ENCODE results near the gene KITLG. TPM values are rescaled to one million over a fixed set of nuclear protein-coding genes. Genes with fewer than 3 reads are reported as not detected.

Gene KITLG
- total RNA-seq, 4 donors from 2014 or later, result 3.9 to 7.1 (median 4.6) TPM

DNA sequence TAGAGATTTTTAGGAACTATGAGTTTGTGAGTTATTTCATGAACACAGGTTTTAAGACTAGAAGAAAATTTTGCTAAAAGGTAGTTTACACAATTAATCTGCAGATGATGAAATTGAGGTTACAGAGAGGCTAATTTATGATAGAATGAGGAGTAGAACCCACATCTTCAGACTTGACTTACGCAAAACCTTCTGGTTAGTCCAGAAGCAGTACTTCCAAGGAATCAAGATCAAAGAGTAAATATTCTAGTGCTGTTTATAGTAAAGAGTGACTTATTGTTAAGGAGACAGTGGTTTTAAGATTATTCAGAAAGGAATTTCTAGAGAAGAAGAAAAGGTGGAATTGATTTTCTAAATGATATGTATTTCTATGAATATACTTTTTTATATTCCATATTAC is 10.6 kb upstream of the KITLG start:
- H3K27ac ChIP-seq, result no peak overlapping the region
- H3K36me3 ChIP-seq, result no peaks in the 10 kb centered on the region
- intact Hi-C loops (cut with DNase I; ENCODE audit: low total_unique reads), result no loop called here
- no peaks in the 10 kb centered on the region for H3K4me1 ChIP-seq
- H3K4me3 ChIP-seq, result no peak overlapping the region
- no peaks in the 10 kb centered on the region for H3K27me3 ChIP-seq
- H3K9me3 ChIP-seq, result no peaks in the 10 kb centered on the region
- TF ChIP-seq POLR2A (IDR thresholded peaks at IDR 0.05), result no peak
- TF ChIP-seq, protein P1, sequence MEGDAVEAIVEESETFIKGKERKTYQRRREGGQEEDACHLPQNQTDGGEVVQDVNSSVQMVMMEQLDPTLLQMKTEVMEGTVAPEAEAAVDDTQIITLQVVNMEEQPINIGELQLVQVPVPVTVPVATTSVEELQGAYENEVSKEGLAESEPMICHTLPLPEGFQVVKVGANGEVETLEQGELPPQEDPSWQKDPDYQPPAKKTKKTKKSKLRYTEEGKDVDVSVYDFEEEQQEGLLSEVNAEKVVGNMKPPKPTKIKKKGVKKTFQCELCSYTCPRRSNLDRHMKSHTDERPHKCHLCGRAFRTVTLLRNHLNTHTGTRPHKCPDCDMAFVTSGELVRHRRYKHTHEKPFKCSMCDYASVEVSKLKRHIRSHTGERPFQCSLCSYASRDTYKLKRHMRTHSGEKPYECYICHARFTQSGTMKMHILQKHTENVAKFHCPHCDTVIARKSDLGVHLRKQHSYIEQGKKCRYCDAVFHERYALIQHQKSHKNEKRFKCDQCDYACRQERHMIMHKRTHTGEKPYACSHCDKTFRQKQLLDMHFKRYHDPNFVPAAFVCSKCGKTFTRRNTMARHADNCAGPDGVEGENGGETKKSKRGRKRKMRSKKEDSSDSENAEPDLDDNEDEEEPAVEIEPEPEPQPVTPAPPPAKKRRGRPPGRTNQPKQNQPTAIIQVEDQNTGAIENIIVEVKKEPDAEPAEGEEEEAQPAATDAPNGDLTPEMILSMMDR (IDR thresholded peaks at IDR 0.05 in 4 of 5, conservative IDR thresholded peaks at IDR 0.05 in 1 of 5), result no peak
- in situ Hi-C loops (cut with MboI; ENCODE audit: low sequenced_read_pairs in 4 of 4), result loop anchor here in 1 of 4 donors (25.0 kb wide), 1 partner anchor 396 kb away; no protein-coding TSS in a partner anchor
- DNase-seq (no peak), ATAC-seq (no peak)

DNA sequence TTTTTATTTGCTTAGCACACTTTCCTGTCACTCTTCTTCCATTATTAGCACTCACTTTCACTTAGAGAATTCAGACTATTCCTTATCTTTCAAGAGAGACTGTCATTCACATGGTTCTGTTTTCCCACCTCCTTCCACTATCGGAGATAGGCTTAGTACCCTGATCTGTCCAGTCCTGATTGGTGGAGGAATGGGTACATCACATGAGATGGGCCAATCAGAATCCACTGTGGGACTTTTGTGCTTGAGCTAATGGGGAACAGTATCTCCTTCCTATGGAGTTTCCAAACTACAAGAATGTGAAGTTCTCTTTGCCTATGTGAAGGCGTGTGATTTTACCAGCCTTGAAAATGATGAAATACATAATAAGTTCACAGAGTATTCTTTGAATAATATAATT is 4.8 kb upstream of the KITLG start:
- Histone ChIP-seq H3K4me3 (no peak overlapping the region), H3K27ac (no peak overlapping the region), H3K4me1 (peaks cover 0 to 2% of the 10 kb centered on the region in 2 donors), H3K36me3 (no peaks in the 10 kb centered on the region), H3K9me3 (no peaks in the 10 kb centered on the region), H3K27me3 (no peaks in the 10 kb centered on the region)
- in situ Hi-C loops (cut with MboI; ENCODE audit: low sequenced_read_pairs in 4 of 4), result loop anchor here in 1 of 4 donors (25.0 kb wide), 1 partner anchor 402 kb away; no protein-coding TSS in a partner anchor
- ATAC-seq (no peak), DNase-seq (no peak)
- TF ChIP-seq, protein P1 (IDR thresholded peaks at IDR 0.05 in 4 of 5, conservative IDR thresholded peaks at IDR 0.05 in 1 of 5), result no peak
- TF ChIP-seq POLR2A (IDR thresholded peaks at IDR 0.05), result no peak
- intact Hi-C loops (cut with DNase I; ENCODE audit: low total_unique reads), result loop anchor here (10.0 kb wide), 1 partner anchor 410 kb away; no protein-coding TSS in a partner anchor

DNA sequence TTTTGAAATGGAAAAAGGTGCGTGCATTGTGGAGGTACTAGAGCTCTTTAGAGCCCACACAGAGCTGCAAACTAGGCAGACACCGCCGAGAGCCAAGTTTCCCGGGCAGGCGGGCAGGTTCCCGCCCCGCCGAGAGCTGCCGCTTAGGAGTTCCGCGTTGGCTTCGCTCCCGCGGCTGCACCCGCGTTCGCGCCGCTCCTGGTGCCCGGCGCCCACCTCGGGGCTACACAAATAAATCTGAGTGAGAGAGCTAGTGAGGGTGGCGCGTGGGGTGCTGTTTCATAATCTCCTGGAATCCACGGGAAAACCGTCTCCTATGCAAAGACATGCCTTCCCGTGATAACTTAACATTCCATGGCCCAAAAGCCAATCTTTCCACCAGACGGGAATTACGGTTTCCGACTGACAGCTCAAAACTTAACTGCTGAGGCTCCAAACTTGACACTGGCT is 645 bp downstream of the KITLG start:
- DNase-seq (no peak), ATAC-seq (peak; percentile 45 to 48)
- intact Hi-C loops (cut with DNase I; ENCODE audit: low total_unique reads), result loop anchor here (10.0 kb wide), 2 partner anchors 415 to 435 kb away; partner anchors contain the start of genes CEP290 and TMTC3
- no peaks in the 10 kb centered on the region for H3K27me3 ChIP-seq
- peak overlapping the region; percentile 56 to 76 (median 64) for H3K27ac ChIP-seq
- no peaks in the 10 kb centered on the region for H3K9me3 ChIP-seq
- in situ Hi-C loops (cut with MboI; ENCODE audit: low sequenced_read_pairs in 4 of 4), result loop anchor here in 1 of 4 donors (25.0 kb wide), 1 partner anchor 408 kb away; no protein-coding TSS in a partner anchor
- peak overlapping the region; percentile 67 to 88 (median 79) for H3K4me3 ChIP-seq
- TF ChIP-seq POLR2A (IDR thresholded peaks at IDR 0.05), result no peak
- TF ChIP-seq, protein P1 (IDR thresholded peaks at IDR 0.05 in 4 of 5, conservative IDR thresholded peaks at IDR 0.05 in 1 of 5), result no peak
- H3K4me1 ChIP-seq, result peaks cover 8 to 20% of the 10 kb centered on the region in 2 donors
- H3K36me3 ChIP-seq, result no peaks in the 10 kb centered on the region

DNA sequence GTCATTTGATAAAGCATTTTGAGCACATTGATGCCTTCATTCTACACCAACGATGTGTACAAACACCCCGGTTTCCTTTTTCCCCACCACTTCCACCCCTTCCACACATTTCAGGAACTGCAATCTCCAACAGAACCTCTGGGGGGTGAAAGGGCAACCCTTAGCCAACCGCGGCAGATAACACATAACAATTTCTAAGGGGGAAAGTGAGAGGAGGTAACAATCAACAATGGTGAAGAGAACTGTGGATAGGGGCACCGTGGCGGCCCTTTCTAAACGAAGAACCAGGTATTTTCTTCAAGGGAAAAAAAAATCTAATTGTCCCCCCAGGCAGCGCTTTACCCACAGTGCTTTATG is 1.1 kb downstream of the KITLG start:
- intact Hi-C loops (cut with DNase I; ENCODE audit: low total_unique reads), result loop anchor here (10.0 kb wide), 1 partner anchor 434 kb away; the partner anchor contains the start of genes CEP290 and TMTC3
- in situ Hi-C loops (cut with MboI; ENCODE audit: low sequenced_read_pairs in 4 of 4), result loop anchor here in 1 of 4 donors (25.0 kb wide), 1 partner anchor 408 kb away; no protein-coding TSS in a partner anchor
- Histone ChIP-seq H3K36me3 (no peaks in the 10 kb centered on the region), H3K4me1 (peaks cover 8 to 20% of the 10 kb centered on the region in 2 donors), H3K27ac (peak overlapping the region; percentile 56 to 76 (median 64)), H3K27me3 (no peaks in the 10 kb centered on the region), H3K4me3 (peak overlapping the region; percentile 67 to 88 (median 79)), H3K9me3 (no peaks in the 10 kb centered on the region)
- TF ChIP-seq, protein P1 (IDR thresholded peaks at IDR 0.05 in 4 of 5, conservative IDR thresholded peaks at IDR 0.05 in 1 of 5), result peak in 4 of 5 experiments; percentile 14 to 57 (median 29)
- TF ChIP-seq POLR2A (IDR thresholded peaks at IDR 0.05), result no peak
- DNase-seq, result no peak
- no peak for ATAC-seq
